Liver (tissue), 9 donors: Measurements from ENCODE around the gene FAM200C. TPM values are rescaled to one million over a fixed set of nuclear protein-coding genes. Genes with fewer than 3 reads are reported as not detected.

Experiments
- DNase-seq: peaks from one replicate; pipeline ENCODE4 v3.0.0-alpha.2; 2017; ENCODE audit warnings: low spot score
- H3K27ac ChIP-seq, 2 donors: one replicate each; pipeline ENCODE4 v1.7.0; 2013; ENCODE audit warnings: inconsistent platforms in 2 of 2, low read length in 2 of 2, control low read depth in 1 of 2, low read depth in 1 of 2, mild to moderate bottlenecking in 1 of 2
- H3K27me3 ChIP-seq, 4 donors: one replicate each; pipeline versions ENCODE4 v1.6.1 to v1.7.0; 2013; ENCODE audit warnings: low read length in 3 of 4, inconsistent platforms in 1 of 4, mild to moderate bottlenecking in 1 of 4, moderate library complexity in 1 of 4; ENCODE audit not compliant: control insufficient read depth in 4 of 4, insufficient read depth in 4 of 4
- H3K36me3 ChIP-seq, 4 donors: one replicate each; pipeline versions ENCODE4 v1.6.1 to v1.7.0; 2013; ENCODE audit warnings: low read length in 3 of 4, mild to moderate bottlenecking in 3 of 4, low read depth in 1 of 4, moderate library complexity in 1 of 4; ENCODE audit not compliant: control insufficient read depth in 4 of 4, insufficient read depth in 3 of 4
- H3K4me1 ChIP-seq, 4 donors: one replicate each; pipeline versions ENCODE4 v1.6.1 to v1.7.0; 2013; ENCODE audit warnings: low read length in 3 of 4, mild to moderate bottlenecking in 3 of 4, moderate library complexity in 1 of 4; ENCODE audit not compliant: control insufficient read depth in 4 of 4, insufficient read depth in 4 of 4
- H3K4me3 ChIP-seq, 3 donors: one replicate each; pipeline versions ENCODE4 v1.6.1 to v1.7.0; 2013; ENCODE audit warnings: low read length in 3 of 3, control low read depth in 1 of 3, low read depth in 1 of 3, mild to moderate bottlenecking in 1 of 3
- H3K9ac ChIP-seq, 2 donors: one replicate each; pipeline ENCODE4 v1.7.0; 2013; ENCODE audit warnings: low read length in 2 of 2, mild to moderate bottlenecking in 2 of 2, moderate library complexity in 2 of 2, control low read depth in 1 of 2, low read depth in 1 of 2
- H3K9me3 ChIP-seq, 4 donors: one replicate each; pipeline versions ENCODE4 v1.6.1 to v1.7.0; 2013; ENCODE audit warnings: low read length in 3 of 4; ENCODE audit not compliant: control insufficient read depth in 4 of 4
- EGR1 ChIP-seq, 2 donors: IDR thresholded peaks; 2 replicates each; pipeline ENCODE4 v1.6.1; 2016 to 2018; ENCODE audit warnings: antibody characterized with exemption in 2 of 2, low read depth in 2 of 2
- FOXA1 ChIP-seq: IDR thresholded peaks from 2 replicates; pipeline ENCODE4 v1.6.1; 2016; ENCODE audit warnings: antibody characterized with exemption
- FOXA2 ChIP-seq: IDR thresholded peaks from 2 replicates; pipeline ENCODE4 v1.6.1; 2016; ENCODE audit warnings: antibody characterized with exemption
- GABPA ChIP-seq, 2 donors: IDR thresholded peaks in 1 of 2; conservative IDR thresholded peaks in 1 of 2; 2 replicates each; pipeline ENCODE4 v1.6.1; 2016; ENCODE audit warnings: antibody characterized with exemption in 2 of 2, mild to moderate bottlenecking in 1 of 2, moderate library complexity in 1 of 2
- HNF4A ChIP-seq, 2 donors: conservative IDR thresholded peaks; 2 replicates each; pipeline ENCODE4 v1.6.1; 2016; ENCODE audit warnings: antibody characterized with exemption in 2 of 2, mild to moderate bottlenecking in 2 of 2
- HNF4G ChIP-seq: IDR thresholded peaks from 2 replicates; pipeline ENCODE4 v1.6.1; 2016; ENCODE audit warnings: antibody characterized with exemption
- JUND ChIP-seq, 2 donors: IDR thresholded peaks; 2 replicates each; pipeline ENCODE4 v1.6.1; 2016; ENCODE audit warnings: antibody characterized with exemption in 2 of 2
- NR2F2 ChIP-seq: IDR thresholded peaks from 2 replicates; pipeline ENCODE4 v1.6.1; 2016; ENCODE audit warnings: antibody characterized with exemption
- RAD21 ChIP-seq, 2 donors: IDR thresholded peaks; 2 replicates each; pipeline ENCODE4 v1.6.1; 2016; ENCODE audit warnings: antibody characterized with exemption in 2 of 2, mild to moderate bottlenecking in 2 of 2
- RXRA ChIP-seq, 2 donors: IDR thresholded peaks; 2 replicates each; pipeline ENCODE4 v1.6.1; 2017 to 2018; ENCODE audit warnings: antibody characterized with exemption in 2 of 2, mild to moderate bottlenecking in 1 of 2
- TAF1 ChIP-seq: conservative IDR thresholded peaks from 2 replicates; pipeline ENCODE4 v1.6.1; 2016; ENCODE audit warnings: antibody characterized with exemption, mild to moderate bottlenecking
- YY1 ChIP-seq: IDR thresholded peaks from 2 replicates; pipeline ENCODE4 v1.6.1; 2016; ENCODE audit warnings: antibody characterized with exemption, mild to moderate bottlenecking
- WGBS: extraction: QIAGEN DNeasy Blood & Tissue Kit; methylation state at CpG from one replicate; pipeline ENCODE4 v1.1.7; 2013; 5-methylcytosine and 5-hydroxymethylcytosine counted together
- polyA plus RNA-seq, 2 donors: library from polyadenylated mRNA; stranded (reverse) in 1 of 2; unstranded in 1 of 2; fragments of 200-250 nt in 1 of 2; fragments of >200 nt in 1 of 2; fragmentation: Nextera tagmentation in 1 of 2; extraction: Ambion mirVana in 1 of 2; gene quantifications; one replicate each; pipeline versions ENCODE4 v1.2.1 to v1.2.3, GENCODE V29; 2013 to 2015
- total RNA-seq, 2 donors: library from RNA; depleted of rRNA; stranded (reverse); fragments of >200 nt; gene quantifications; one replicate each; pipeline ENCODE4 v1.2.3, GENCODE V29; 2014
- TF ChIP-seq, protein P1 (sequence below): IDR thresholded peaks from 2 replicates; pipeline ENCODE4 v1.6.1; 2016; ENCODE audit warnings: antibody characterized with exemption, mild to moderate bottlenecking
- TF ChIP-seq, protein P2 (sequence below): IDR thresholded peaks from 2 replicates; pipeline ENCODE4 v1.6.1; 2016; ENCODE audit warnings: antibody characterized with exemption
- TF ChIP-seq, protein P3 (sequence below): IDR thresholded peaks from 2 replicates; pipeline ENCODE4 v1.6.1; 2016; ENCODE audit warnings: antibody characterized with exemption
- TF ChIP-seq, protein P4 (sequence below): fragments of 150-350 bp; IDR thresholded peaks from 2 replicates; pipeline ENCODE4 v1.5.1; 2017; ENCODE audit warnings: improper control_type of control experiment, low read depth, low read length; ENCODE audit not compliant: missing input control
- TF ChIP-seq, protein P5 (sequence below): IDR thresholded peaks from 2 replicates; pipeline ENCODE4 v1.6.1; 2016; ENCODE audit warnings: antibody characterized with exemption
- donor health status: healthy.
- donor health status: healthy.
- donor health status: healthy.
- donor health status: healthy.
- donor health status: healthy.

Gene FAM200C
- total and polyA plus RNA-seq, 4 donors, result 0.57 to 2.9 (median 1.3) TPM

DNA sequence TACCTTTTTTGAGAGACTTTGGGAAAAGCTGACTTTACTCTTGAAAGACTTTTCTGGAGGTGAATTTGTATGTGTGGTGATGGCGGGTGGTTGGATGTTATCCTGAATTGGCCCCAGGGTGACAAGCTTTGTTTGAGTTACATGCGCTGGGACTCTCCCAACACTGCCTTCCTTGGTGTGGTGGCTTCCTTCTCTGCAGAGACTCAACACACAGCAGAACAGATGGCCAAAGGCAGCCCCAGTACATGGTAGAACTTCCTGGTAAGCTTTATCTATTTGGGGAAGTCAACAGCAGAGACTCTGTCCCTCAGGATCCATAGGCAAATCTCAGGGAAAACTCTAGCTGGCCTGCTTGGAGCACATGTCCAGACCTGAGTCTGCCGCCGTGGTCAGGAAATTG lies 47.5 kb downstream of the FAM200C start:
- Histone ChIP-seq H3K27me3 (peaks cover 0 to 4% (median 0%) of the 10 kb centered on the region in 4 donors), H3K27ac (no peak overlapping the region), H3K9me3 (no peaks in the 10 kb centered on the region), H3K4me3 (no peak overlapping the region), H3K9ac (no peak overlapping the region), H3K4me1 (no peaks in the 10 kb centered on the region), H3K36me3 (no peaks in the 10 kb centered on the region)
- no peak for TF ChIP-seq YY1
- TF ChIP-seq HNF4A (conservative IDR thresholded peaks at IDR 0.05), result no peak
- TF ChIP-seq, protein P1, sequence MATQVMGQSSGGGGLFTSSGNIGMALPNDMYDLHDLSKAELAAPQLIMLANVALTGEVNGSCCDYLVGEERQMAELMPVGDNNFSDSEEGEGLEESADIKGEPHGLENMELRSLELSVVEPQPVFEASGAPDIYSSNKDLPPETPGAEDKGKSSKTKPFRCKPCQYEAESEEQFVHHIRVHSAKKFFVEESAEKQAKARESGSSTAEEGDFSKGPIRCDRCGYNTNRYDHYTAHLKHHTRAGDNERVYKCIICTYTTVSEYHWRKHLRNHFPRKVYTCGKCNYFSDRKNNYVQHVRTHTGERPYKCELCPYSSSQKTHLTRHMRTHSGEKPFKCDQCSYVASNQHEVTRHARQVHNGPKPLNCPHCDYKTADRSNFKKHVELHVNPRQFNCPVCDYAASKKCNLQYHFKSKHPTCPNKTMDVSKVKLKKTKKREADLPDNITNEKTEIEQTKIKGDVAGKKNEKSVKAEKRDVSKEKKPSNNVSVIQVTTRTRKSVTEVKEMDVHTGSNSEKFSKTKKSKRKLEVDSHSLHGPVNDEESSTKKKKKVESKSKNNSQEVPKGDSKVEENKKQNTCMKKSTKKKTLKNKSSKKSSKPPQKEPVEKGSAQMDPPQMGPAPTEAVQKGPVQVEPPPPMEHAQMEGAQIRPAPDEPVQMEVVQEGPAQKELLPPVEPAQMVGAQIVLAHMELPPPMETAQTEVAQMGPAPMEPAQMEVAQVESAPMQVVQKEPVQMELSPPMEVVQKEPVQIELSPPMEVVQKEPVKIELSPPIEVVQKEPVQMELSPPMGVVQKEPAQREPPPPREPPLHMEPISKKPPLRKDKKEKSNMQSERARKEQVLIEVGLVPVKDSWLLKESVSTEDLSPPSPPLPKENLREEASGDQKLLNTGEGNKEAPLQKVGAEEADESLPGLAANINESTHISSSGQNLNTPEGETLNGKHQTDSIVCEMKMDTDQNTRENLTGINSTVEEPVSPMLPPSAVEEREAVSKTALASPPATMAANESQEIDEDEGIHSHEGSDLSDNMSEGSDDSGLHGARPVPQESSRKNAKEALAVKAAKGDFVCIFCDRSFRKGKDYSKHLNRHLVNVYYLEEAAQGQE, result no peak
- TF ChIP-seq RAD21 (IDR thresholded peaks at IDR 0.05), result no peak
- TF ChIP-seq, protein P2, sequence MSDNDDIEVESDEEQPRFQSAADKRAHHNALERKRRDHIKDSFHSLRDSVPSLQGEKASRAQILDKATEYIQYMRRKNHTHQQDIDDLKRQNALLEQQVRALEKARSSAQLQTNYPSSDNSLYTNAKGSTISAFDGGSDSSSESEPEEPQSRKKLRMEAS, result no peak
- TF ChIP-seq HNF4G, result no peak
- TF ChIP-seq TAF1, result no peak
- TF ChIP-seq, protein P3, sequence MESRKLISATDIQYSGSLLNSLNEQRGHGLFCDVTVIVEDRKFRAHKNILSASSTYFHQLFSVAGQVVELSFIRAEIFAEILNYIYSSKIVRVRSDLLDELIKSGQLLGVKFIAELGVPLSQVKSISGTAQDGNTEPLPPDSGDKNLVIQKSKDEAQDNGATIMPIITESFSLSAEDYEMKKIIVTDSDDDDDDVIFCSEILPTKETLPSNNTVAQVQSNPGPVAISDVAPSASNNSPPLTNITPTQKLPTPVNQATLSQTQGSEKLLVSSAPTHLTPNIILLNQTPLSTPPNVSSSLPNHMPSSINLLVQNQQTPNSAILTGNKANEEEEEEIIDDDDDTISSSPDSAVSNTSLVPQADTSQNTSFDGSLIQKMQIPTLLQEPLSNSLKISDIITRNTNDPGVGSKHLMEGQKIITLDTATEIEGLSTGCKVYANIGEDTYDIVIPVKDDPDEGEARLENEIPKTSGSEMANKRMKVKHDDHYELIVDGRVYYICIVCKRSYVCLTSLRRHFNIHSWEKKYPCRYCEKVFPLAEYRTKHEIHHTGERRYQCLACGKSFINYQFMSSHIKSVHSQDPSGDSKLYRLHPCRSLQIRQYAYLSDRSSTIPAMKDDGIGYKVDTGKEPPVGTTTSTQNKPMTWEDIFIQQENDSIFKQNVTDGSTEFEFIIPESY, result no peak
- TF ChIP-seq EGR1 (IDR thresholded peaks at IDR 0.05; ENCODE audit: low read depth in 2 of 2), result no peak
- TF ChIP-seq JUND (IDR thresholded peaks at IDR 0.05), result no peak
- TF ChIP-seq, protein P4, sequence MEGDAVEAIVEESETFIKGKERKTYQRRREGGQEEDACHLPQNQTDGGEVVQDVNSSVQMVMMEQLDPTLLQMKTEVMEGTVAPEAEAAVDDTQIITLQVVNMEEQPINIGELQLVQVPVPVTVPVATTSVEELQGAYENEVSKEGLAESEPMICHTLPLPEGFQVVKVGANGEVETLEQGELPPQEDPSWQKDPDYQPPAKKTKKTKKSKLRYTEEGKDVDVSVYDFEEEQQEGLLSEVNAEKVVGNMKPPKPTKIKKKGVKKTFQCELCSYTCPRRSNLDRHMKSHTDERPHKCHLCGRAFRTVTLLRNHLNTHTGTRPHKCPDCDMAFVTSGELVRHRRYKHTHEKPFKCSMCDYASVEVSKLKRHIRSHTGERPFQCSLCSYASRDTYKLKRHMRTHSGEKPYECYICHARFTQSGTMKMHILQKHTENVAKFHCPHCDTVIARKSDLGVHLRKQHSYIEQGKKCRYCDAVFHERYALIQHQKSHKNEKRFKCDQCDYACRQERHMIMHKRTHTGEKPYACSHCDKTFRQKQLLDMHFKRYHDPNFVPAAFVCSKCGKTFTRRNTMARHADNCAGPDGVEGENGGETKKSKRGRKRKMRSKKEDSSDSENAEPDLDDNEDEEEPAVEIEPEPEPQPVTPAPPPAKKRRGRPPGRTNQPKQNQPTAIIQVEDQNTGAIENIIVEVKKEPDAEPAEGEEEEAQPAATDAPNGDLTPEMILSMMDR, result no peak
- TF ChIP-seq, protein P5, sequence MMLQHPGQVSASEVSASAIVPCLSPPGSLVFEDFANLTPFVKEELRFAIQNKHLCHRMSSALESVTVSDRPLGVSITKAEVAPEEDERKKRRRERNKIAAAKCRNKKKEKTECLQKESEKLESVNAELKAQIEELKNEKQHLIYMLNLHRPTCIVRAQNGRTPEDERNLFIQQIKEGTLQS, result no peak
- no peak for TF ChIP-seq GABPA (IDR thresholded peaks at IDR 0.05 in 1 of 2, conservative IDR thresholded peaks at IDR 0.05 in 1 of 2)
- TF ChIP-seq NR2F2, result no peak
- TF ChIP-seq RXRA (IDR thresholded peaks at IDR 0.05), result no peak
- no peak for TF ChIP-seq FOXA2
- no peak for DNase-seq
- 94% methylated on average over 4 of the region's 4 CpGs for WGBS

DNA sequence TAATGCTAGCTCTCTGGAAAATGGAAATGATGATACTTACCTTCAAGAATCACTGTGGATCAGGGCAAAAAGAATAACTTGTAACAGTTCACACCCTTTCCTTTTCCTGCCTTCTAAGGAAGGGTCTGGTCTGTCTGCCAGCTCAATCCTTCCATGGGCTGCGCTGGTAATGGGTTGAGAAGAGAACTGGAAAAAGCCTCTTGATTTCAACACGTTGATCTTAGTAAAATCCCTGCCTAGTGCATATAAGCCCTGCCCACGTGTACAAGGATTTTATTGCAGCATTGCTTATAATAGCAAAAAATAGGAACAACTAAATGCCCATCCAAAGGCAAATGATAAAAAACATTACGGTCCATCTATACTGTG lies 49.9 kb downstream of the FAM200C start:
- H3K27me3 ChIP-seq, result peaks cover 0 to 4% (median 0%) of the 10 kb centered on the region in 4 donors
- no peaks in the 10 kb centered on the region for H3K36me3 ChIP-seq
- H3K27ac ChIP-seq, result no peak overlapping the region
- no peak overlapping the region for H3K9ac ChIP-seq
- H3K4me1 ChIP-seq, result peaks cover 0 to 3% (median 0%) of the 10 kb centered on the region in 4 donors
- no peaks in the 10 kb centered on the region for H3K9me3 ChIP-seq
- no peak for TF ChIP-seq FOXA1
- DNase-seq, result no peak
- H3K4me3 ChIP-seq, result no peak overlapping the region
- WGBS, result 77% methylated on average over 4 of the region's 4 CpGs
